SK-N-SH treated with all-trans-retinoic acid at 6 μM for 48 hours (cell line): ENCODE measurements around the gene PTPRN2.

Source experiments
- GLIS3 ChIP-seq: fragments of 250-450 bp; sonication (Bioruptor Pico); IDR thresholded peaks from 2 replicates; pipeline ENCODE4 v1.5.0; 2020; ENCODE audit warnings: mild to moderate bottlenecking, moderate library complexity
- TCF4 ChIP-seq: fragments of 250-450 bp; sonication (Bioruptor Pico); IDR thresholded peaks from 2 replicates; pipeline ENCODE4 v1.8.0; 2021; ENCODE audit warnings: mild to moderate bottlenecking, moderate library complexity, borderline replicate concordance
- ZC3H10 ChIP-seq: fragments of 250-450 bp; sonication (Bioruptor Pico); IDR thresholded peaks from 2 replicates; pipeline ENCODE4 v1.5.1; 2021; ENCODE audit warnings: mild to moderate bottlenecking, moderate library complexity
- ZFP3 ChIP-seq: fragments of 250-450 bp; sonication (Bioruptor Pico); IDR thresholded peaks from 2 replicates; pipeline ENCODE4 v1.5.0; 2020; ENCODE audit warnings: mild to moderate bottlenecking, moderate library complexity

GRCh38 chr7:158354861-158355260 lies 232.8 kb downstream of the PTPRN2 start:
- TF ChIP-seq TCF4 (CRISPR knock-in tag): no peak
- TF ChIP-seq ZC3H10 (CRISPR knock-in tag): no peak
- no peak for TF ChIP-seq ZFP3 (CRISPR knock-in tag)
- TF ChIP-seq GLIS3 (CRISPR knock-in tag): no peak
